EL (cell line): ENCODE measurements around the gene THSD7B.
"Not testable (repeated sequence)": the region's sequence is repeated elsewhere in the genome, so short reads cannot be mapped to it uniquely, and the experiment has no call there.

Experiments
- DNase-seq: peaks from one replicate; pipeline ENCODE4 v3.0.0-alpha.2; 2016

THSD7B gene

DNA sequence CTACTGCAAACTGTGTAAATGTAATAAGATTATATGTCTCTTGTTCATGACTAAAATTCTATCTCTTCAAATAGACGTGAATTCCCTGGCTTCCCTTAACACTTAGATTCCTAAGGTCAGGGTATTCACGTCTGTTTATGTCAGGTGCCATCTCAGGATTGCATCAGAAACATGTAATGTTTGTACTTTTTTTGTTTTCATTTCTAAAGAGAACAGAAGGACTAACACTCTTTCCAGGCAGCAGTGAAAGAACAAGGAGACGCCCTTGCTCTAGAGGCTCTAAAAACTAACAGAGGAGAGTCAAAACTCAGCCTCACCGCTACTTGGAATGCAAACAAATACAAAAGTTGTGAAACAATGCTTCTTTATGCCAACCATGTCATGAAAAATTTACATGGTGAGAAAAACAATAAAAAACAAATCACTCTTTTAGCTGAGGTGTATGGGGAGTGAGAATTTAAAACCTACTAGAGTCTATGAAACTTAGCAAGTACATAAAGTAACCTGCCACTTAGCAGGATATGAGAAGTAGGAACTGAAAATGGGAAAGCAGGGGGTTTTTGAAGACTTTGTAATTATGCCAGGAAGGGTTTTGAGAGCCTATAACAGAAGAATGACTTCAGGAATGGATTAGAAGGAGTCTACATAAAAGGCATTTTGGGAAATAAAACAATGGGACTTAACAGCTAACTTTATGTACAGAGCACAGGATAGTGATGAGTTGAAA, 522.7 kb downstream of the THSD7B start:
- no peak for DNase-seq

DNA sequence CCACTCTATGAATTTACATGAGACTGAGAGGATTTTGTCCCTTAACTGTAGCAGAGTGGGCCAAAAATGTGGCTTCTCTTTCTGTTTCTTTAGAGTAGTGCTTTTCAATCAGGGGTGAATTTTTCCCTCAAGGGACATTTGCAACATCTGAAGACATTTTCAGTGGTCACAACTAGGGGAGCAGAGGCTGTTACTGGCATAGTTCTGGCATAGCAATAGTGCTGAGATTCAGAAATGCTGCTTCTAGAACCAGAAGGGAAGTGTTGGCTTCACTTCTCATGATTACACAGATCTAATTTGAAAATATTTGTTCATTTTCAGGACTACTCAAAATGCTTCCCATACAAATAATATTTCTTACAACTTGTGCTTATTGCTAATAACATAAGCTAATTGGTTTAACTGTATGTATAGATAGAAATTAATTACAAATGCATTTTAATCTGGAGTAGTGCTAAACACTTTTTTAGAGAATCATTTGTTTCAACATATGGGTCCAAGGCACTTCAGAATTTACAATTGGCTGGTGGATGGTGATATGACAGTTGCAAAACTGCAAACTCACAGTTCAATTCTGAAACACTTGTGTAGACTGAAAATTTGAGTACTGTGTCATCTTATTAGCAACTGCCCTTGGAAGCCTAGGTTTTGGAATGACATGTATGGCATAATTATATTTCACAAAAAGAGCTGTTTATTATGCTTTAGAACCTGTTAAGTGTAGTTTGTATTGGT, 526.7 kb downstream of the THSD7B start:
- DNase-seq: no peak

DNA sequence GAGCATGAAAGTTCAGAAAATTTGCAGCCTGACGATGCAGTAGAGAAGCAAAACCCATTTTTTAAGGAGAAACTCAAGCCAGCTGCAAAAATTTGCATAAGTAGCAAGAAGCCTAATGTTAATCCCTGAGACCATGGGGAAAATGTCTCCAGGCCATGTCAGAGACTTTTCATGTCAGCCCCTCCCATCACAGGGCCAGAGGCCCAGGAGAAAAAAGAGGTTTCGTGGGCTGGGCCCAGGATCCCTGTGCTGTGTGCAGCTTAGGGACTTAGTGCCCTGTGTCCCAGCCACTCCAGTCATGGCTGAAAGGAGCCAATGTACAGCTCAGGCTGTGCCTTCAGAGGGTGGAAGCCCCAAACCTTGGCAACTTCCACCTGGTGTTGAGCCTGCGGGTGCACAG, 533.0 kb downstream of the THSD7B start:
- no peak for DNase-seq

DNA sequence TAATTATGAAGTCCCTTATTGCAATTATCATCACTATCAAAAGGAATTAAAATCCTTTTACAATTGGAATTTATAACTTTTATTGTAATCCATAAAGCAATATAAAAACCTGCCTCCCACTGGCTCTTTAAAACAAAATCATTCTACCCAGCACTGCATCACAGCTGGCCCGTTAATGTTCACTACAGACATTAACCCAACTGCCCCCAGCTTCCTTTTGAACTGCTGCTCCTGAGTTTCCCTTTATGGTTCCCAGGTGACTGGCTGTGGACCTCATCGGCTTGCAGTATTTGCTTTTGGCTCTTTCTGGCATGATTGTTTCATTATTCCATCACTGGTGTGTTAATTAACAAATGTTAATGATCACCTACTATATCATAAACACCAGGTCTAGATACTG, 535.6 kb downstream of the THSD7B start:
- no peak for DNase-seq

DNA sequence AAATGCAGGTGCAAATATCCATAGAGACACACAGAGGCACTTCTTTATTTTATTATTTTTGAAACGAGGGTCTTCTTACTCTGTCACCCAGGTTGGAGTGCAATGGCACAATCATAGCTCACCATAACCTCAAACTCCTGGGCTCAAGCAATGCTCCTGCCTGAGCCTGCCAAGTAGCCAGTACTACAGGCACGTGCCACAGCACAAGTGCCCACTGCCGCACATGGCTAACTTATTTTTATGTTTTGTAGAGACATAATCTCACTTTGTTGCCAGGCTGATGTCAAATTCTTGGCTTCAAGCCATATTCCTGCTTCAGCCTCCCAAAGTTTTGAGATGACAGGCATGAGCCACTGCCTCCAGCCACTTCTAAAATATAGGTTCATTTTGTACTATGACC, 537.6 kb downstream of the THSD7B start:
- DNase-seq: no peak

DNA sequence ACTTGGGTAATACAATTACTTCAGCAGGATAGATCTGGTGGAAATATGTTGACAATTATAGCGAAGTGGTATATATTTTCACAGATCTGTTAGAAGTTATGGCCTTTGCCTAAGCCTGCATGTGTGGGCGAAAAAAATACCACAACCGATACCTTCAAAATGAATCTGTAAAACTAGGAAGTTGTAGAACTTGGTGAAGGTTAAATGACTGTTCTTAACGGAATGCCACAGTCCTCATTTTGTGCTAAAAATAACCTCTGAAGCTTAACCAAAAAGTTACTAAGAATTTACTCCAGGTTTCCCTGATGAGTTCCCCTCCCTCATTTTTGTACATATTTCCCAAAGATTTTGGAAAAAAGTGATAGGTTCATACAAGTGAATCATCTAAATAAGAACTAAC, 550.7 kb downstream of the THSD7B start:
- no peak for DNase-seq

DNA sequence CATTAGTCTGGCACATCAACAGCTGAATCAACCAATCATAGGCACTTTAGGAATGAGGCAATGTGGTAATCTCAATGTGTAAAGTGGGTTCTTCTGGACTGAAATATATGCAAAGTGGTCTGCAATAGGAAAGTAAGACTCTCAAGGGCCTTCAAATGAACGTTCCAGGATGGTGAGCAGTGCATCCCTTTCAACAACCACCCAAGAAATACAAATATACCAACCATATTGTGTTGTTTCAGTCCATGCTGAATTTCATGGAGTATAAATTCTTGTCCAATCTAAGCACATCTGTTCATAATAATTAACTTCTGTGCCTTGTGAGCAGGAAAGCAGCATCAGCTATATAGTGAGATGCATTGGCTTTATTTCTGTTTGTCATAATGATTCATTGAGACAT, 556.2 kb downstream of the THSD7B start:
- DNase-seq: no peak

DNA sequence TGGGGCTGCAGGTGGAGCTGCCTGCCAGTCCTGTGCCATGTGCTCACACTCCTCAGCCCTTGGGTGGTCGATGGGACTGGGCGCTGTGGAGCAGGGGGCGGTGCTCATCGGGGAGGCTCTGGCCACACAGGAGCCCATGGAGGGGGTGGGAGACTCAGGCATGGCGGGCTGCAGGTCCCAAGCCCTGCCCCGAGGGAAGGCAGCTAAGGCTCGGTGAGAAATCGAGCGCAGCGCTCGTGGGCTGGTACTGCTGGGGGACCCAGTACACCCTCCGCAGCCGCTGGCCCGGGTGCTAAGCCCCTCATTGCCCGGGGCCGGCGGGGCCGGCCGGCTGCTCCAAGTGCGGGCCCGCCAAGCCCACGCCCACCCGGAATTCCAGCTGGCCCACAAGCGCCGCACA, 566.2 kb downstream of the THSD7B start:
- DNase-seq: not testable (repeated sequence)

DNA sequence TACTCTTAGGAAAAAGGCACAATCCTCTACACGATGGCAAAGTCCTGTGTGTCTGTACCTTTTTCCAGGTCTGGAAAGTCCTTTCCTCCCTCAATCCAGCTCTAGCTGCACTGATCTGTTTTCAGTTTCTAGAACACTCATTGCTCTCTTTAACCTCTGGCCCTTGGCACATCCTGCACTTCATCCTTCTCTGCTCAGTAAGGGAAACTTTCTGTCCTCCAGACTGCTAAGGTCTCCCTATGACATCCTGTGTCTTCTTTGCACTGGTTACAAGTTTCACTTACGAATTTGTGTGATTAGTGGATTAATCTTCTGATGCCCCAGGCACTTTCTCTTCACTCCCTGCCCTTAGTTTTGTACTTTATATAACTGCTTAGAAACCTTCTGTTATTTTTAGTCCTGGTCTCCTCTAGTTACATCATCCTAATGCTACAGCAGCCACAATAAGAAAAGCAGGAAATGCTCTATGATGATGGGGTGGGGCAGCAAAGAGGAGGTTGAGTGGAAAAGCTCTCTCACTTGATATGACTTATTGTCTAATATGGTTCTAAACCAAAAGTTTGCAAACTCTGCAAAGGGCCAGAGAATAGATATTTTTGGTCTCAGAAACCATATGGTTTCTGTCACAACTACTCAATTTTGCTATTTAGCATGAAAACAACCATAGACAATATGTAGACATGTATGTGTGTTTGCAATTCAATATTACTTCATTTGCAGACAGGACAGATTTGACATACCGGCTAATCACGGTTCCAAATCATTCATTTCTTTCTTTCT, 568.2 kb downstream of the THSD7B start:
- peak; percentile 31 for DNase-seq

DNA sequence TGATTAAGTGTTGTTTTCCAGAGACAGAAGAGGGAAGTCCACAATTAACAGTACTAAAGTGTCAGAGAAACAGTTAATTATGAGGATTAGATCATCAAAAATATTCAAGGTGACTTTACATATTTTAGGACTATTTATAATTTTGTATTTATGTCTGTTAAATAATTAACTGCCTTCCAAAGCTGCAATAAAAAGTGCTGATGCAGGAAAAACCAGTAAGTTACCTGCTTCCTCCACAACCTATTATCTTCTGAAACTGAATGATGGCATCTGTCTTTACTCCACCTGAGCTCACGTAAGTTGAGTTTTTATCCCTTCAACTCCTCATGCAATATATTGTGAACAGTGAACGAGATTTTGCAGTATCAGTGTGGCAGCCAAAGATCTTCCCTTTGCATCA, 570.7 kb downstream of the THSD7B start:
- no peak for DNase-seq

DNA sequence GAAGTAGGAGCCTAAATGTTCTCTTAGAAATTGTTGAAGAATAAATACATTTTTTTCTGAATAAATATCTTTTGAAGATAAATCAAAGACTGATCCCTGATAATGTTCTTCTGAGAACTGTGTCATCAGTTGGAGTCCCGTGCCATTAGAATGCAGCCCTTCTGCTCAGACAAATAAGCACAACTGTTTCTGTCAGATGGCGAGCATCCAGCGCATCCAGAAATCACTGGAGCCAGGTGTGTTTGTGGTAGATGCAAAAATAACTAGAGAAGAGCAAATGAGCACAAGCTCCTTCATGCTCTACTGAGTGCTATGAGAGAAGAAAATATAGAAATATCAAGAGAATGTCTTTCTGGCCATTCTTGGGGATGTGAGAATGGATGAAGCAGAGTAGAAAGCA, 573.7 kb downstream of the THSD7B start:
- DNase-seq: no peak

DNA sequence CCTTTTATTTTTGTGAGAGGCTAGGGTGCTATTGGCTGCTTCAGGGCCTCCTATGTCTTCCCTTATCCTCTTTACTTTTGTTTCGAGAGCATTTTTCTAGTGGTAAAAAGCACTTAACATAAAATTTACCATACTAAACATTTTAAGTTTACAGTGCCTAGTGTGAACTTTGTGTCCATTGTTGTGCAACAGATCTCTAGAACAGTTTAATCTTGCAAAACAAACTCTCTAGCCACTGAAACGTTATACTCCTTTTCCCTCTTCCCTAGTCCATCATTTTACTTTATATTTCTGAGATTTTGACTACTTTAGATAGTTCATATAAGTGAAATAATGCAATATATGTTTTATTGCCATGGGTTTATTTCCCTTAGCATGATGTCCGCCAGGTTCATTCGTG, 580.6 kb downstream of the THSD7B start:
- no peak for DNase-seq

DNA sequence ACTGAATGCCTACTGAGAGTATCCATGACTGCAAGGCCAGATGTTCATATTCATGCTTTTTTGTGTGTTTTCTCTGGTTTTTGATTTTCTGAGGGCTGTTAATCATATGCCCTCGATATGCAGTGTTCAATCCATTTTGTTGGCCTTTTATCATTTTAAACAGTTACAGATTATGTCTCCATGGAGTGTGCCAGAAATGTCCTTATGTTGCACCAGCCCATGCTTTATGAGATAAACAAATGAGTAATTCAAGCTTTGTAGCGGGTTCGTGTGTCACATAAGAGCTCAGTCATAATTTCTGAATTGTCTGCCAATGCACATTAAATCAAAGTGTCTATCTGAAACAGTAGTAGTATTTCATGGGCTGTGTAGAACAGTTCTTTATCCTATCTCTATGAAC, 583.0 kb downstream of the THSD7B start:
- DNase-seq: peak; percentile 1

DNA sequence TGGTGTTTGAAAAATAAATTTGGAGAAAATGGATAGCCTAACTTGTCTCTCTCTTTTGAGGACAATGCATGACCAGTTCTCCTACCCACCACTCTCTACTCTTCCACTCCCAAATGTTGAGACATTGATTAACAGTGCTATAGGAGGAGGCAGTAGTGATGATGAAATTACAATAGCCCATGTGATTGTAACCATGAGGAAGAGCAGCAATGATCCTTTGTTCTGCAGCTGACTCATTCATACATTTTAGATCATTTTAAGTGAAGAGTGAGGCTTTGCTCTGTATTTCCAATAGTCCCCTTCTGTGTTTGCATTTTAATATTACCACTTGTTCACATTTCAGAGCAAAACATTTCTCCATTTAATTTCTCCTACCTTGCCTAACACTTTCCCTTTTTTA, 592.3 kb downstream of the THSD7B start:
- no peak for DNase-seq

DNA sequence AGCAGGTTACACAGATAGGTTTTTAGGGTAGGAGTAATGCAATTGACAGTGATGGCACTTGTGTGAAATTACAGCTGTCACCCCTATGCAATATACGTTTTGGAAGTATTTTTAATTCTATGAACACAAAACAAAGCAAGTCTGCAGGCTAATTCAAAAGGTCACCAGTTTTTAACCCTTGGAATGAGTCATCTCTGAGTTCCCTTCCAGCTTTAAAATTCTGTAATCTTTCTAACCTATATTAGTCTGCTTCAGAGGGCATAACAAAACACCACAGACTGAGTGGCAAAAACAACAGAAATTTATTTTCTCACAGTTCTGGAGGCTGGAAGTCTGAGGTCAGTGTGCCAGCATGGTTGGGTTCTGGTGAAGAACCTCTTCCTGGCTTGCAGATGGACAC, 602.0 kb downstream of the THSD7B start:
- peak; percentile 40 for DNase-seq

DNA sequence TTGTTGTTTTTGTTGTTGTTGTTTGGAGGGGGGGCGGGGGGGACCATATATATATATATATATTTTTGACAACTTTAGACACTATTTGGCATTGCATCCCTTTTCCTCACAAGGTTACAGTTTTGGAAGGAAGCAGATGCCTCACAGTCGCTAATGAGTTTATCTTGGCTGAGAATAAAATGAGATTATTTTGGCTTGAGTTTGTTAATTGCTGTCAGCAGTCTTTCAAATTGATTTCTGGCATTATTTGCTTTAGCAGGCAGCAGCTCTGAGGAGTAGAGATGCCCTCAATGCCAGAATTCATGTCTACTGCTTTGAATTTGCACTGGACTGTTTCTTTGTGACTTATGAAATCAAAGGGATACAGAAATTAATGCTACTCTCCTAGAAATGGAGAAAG, 603.8 kb downstream of the THSD7B start:
- no peak for DNase-seq

DNA sequence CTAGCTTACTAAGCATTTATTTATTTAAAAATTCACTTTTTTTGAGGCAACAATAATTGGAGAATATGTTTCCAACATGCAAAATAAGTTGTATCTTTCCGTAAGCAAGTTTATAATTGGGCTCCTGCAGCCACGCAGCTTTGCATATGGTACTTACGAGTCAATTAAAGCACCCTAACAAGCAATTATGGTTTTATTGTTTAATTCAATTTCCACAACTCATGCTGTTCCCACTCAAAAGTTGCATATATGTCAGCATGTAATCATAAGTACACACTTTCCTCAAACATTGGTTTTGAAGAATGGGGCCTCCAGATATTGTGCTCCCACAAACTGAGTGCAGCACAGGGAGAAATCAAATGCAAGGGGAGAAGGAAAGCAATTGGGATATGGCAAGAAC, 613.8 kb downstream of the THSD7B start:
- no peak for DNase-seq

DNA sequence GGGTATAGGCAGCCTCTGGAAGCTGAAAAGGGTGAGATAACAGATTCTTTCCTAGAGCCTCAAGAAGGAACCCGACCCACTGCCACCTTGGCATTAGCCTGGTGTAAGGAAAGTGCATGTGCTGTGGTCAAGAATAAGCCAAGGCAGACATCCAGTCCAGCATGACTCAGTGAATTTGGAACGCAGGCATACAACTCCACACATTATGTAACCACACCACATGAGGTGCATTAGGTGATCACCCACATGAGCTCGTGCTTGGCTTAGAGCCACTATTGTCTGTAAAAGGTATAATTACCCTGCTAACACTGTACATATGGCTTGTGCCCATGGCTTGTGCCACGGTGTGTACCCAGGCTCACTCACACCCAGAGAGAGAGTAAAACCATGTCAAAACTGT, 615.3 kb downstream of the THSD7B start:
- no peak for DNase-seq

DNA sequence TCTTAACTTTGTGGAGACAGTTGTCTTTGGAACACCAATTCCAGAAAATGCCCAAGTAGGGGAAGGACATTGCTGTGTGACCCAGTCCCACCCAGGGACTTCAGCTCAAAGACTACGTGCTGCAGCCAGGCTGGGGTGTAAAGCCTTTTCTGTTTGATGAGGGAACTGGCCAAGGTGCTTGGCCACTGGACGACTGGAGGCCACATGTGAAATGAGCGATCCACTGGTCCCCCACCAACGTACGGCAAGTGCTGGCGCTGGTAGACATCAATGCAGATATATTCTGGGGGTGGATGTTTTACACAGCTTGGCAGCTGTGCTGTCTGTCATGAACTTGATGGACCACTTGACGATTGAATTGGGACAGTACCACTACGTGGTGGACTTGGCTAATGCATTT, 616.4 kb downstream of the THSD7B start:
- DNase-seq: no peak

DNA sequence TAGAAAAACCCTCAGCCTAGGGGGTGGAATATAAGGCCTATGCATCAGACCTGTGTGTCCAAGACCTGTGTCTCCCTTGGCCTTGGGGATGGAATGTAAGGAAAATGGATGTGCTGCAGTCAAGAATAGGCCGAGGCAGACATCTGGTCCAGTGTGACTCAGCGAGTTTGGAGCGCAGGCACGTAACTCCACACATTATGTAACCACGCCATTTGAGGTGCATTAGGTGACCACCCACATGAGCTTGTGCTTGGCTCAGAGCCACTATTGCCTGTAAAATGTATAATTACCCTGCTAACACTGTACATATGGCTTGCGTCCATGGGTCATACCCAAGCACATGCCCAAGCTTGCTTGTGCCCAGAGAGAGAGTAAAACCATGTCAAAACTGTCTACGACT, 618.0 kb downstream of the THSD7B start:
- no peak for DNase-seq

DNA sequence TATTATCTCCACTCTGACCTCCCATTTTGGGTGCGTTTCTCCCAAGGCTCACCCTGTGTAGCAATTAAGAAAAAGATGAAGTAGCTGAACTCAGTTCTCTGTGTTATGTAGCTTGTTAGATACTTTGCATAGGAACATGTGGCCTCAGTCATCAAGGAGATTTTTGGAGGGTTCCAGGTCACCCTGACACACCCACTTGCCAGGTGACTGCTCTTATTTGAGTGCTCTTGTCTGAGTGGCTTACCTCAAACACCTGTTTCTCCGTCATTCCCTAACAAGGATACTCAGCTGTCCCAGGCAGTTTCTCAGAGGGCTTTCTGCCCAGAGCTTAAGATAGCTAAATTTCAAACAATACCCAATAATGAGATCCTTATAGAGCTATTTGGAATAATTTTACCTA, 621.7 kb downstream of the THSD7B start:
- DNase-seq: no peak

DNA sequence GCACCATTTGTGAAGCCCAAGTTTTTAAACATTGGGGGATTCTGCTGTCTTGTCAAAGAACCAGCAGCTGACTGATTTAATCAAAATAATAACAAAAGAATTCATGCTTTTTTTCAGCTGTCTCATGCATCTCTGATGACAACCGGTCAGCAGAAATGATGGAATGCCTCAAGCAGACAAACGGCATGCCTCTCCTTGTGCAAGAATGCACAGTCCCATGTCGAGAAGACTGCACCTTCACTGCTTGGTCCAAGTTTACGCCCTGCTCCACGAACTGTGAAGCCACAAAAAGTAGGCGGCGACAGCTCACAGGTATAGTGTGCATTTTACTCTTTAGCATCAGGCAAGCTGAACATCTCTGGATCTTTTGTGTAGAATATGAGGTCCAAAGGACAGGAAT, 640.2 kb downstream of the THSD7B start:
- no peak for DNase-seq

DNA sequence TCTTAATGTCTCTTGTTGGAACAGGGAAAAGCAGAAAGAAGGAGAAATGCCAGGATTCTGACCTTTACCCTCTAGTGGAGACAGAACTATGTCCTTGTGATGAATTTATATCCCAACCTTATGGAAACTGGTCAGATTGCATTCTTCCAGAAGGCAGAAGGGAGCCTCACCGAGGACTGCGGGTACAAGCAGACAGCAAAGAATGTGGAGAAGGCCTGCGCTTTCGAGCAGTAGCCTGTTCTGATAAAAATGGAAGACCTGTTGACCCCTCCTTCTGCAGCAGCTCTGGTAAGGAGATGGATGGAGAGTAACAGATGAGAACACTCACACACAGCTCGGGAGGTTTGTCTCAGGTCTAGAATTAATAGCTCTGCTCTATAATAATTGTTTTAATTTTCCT, 646.2 kb downstream of the THSD7B start:
- no peak for DNase-seq

DNA sequence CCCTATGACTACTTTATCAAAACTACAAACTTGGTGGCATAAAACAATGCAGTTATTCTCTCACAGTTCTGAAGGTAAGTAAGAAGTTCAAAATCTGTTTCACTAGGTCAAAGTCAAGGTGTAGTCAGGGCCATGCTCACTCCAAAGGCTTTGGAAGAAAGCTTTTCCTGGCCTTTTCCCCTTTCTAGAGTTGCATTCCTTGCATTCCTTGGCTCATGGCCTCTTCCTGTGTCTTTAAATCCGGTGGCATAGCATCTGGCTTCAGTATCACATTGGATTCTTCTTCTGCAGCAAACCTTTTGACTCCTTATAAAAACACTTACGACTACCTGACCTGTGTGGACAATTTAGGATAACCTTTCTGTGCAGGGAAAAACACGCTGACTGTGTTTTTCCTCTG, 655.4 kb downstream of the THSD7B start:
- peak; percentile 56 for DNase-seq
